ACC112 (cell line): ENCODE measurements around the gene CARNS1.
"Not testable (repeated sequence)": the region's sequence is repeated elsewhere in the genome, so short reads cannot be mapped to it uniquely, and the experiment has no call there.

Experiments used
- H2AFZ ChIP-seq: fragments of 200-600 bp; sonication (generic); one replicate; pipeline ENCODE4 v1.6.0; 2017; ENCODE audit warnings: antibody characterized with exemption, low read length; ENCODE audit not compliant: unreplicated experiment
- H3K27ac ChIP-seq: fragments of 200-600 bp; sonication (generic); 2 replicates; pipeline ENCODE4 v1.5.1; 2014; ENCODE audit warnings: low read depth, mild to moderate bottlenecking, antibody characterized with exemption, low read length, moderate library complexity
- H3K27me3 ChIP-seq: fragments of 200-600 bp; sonication (generic); 2 replicates; pipeline ENCODE4 v1.6.1; 2014; ENCODE audit warnings: mild to moderate bottlenecking, antibody characterized with exemption, low read length, moderate library complexity, mixed read lengths; ENCODE audit not compliant: insufficient read depth
- H3K36me3 ChIP-seq: fragments of 200-600 bp; sonication (generic); 2 replicates; pipeline ENCODE4 v1.6.1; 2016; ENCODE audit warnings: mild to moderate bottlenecking, antibody characterized with exemption, low read length, moderate library complexity, mixed read lengths; ENCODE audit not compliant: insufficient read depth
- H3K4me1 ChIP-seq: fragments of 200-600 bp; sonication (generic); one replicate; pipeline ENCODE4 v1.6.1; 2016; ENCODE audit warnings: low read length, mixed read lengths; ENCODE audit not compliant: insufficient read depth, unreplicated experiment, control insufficient read depth
- H3K4me3 ChIP-seq: fragments of 200-600 bp; sonication (generic); 2 replicates; pipeline ENCODE4 v1.5.1; 2014; ENCODE audit warnings: mild to moderate bottlenecking, low read depth, low read length
- H3K79me2 ChIP-seq: fragments of 200-600 bp; sonication (generic); one replicate; pipeline ENCODE4 v1.6.0; 2016; ENCODE audit warnings: low read length; ENCODE audit not compliant: control insufficient read depth, unreplicated experiment, insufficient read depth

CARNS1 gene

GRCh38 chr11:67465189-67465510, 49.7 kb downstream of the CARNS1 start:
- no peaks in the 10 kb centered on the region for H3K36me3 ChIP-seq
- no peak overlapping the region for H2AFZ ChIP-seq
- peaks cover 12% of the 10 kb centered on the region for H3K4me1 ChIP-seq
- H3K27me3 ChIP-seq: no peaks in the 10 kb centered on the region
- peaks cover 6% of the 10 kb centered on the region for H3K79me2 ChIP-seq
- peak overlapping the region; percentile 16; the same call in 1 of the 2 replicates for H3K27ac ChIP-seq
- H3K4me3 ChIP-seq: peak overlapping the region; percentile 76

- not testable (repeated sequence) for H3K36me3 ChIP-seq, H3K27me3 ChIP-seq, H2AFZ ChIP-seq, H3K79me2 ChIP-seq, H3K27ac ChIP-seq
- Histone ChIP-seq H3K4me3 (0 out of 2 replicates have a peak overlapping the region, but pooled peaks have one; percentile 76), H3K4me1 (peaks cover 12% of the 10 kb centered on the region)
These were observed 50.1 kb downstream of the CARNS1 start for GRCh38 chr11:67465530-67465929.

- no peak overlapping the region for H3K27ac ChIP-seq
- H3K4me1 ChIP-seq: peaks cover 12% of the 10 kb centered on the region
- no peak overlapping the region for H2AFZ ChIP-seq
- H3K27me3 ChIP-seq: no peaks in the 10 kb centered on the region
- H3K79me2 ChIP-seq: peaks cover 6% of the 10 kb centered on the region
- H3K4me3 ChIP-seq: no peak overlapping the region
- H3K36me3 ChIP-seq: no peaks in the 10 kb centered on the region
These were observed 50.9 kb downstream of the CARNS1 start for GRCh38 chr11:67466367-67466766.

GRCh38 chr11:67466962-67467771, 51.7 kb downstream of the CARNS1 start:
- Histone ChIP-seq H3K36me3 (no peaks in the 10 kb centered on the region), H3K27ac (no peak overlapping the region), H3K27me3 (no peaks in the 10 kb centered on the region), H3K79me2 (peaks cover 6% of the 10 kb centered on the region), H2AFZ (no peak overlapping the region), H3K4me1 (peaks cover 12% of the 10 kb centered on the region), H3K4me3 (peak overlapping the region; percentile 90; the same call in 1 of the 2 replicates)

- peaks cover 12% of the 10 kb centered on the region for H3K4me1 ChIP-seq
- no peak overlapping the region for H2AFZ ChIP-seq
- no peaks in the 10 kb centered on the region for H3K36me3 ChIP-seq
- H3K27me3 ChIP-seq: no peaks in the 10 kb centered on the region
- H3K4me3 ChIP-seq: peak overlapping the region; percentile 90
- peaks cover 6% of the 10 kb centered on the region for H3K79me2 ChIP-seq
- H3K27ac ChIP-seq: no peak overlapping the region
These were observed 52.6 kb downstream of the CARNS1 start for GRCh38 chr11:67468056-67468455.

GRCh38 chr11:67468456-67468758, 52.9 kb downstream of the CARNS1 start:
- peak overlapping the region; percentile 90 for H3K4me3 ChIP-seq
- H3K79me2 ChIP-seq: peaks cover 6% of the 10 kb centered on the region
- H2AFZ ChIP-seq: peak overlapping the region; percentile 80
- H3K36me3 ChIP-seq: no peaks in the 10 kb centered on the region
- no peaks in the 10 kb centered on the region for H3K27me3 ChIP-seq
- peak overlapping the region; percentile 48; the same call in 1 of the 2 replicates for H3K27ac ChIP-seq
- H3K4me1 ChIP-seq: peaks cover 12% of the 10 kb centered on the region

GRCh38 chr11:67468759-67469507, 53.5 kb downstream of the CARNS1 start, which contains the start of gene TMEM134:
Gene TMEM134 (minus strand): TSS chr11:67469251. CDS start chr11:67469192, 59 bp downstream.
- Histone ChIP-seq H3K4me3 (peak within 1 kb of the TSS; percentile 90), H3K4me1 (peaks cover 9% of the 10 kb centered on the region), H2AFZ (peak within 1 kb of the TSS; percentile 94), H3K79me2 (peaks cover 6% of the 10 kb centered on the region), H3K27ac (peak within 1 kb of the TSS; percentile 48; the same call in 1 of the 2 replicates), H3K27me3 (no peaks in the 10 kb centered on the region), H3K36me3 (no peaks in the 10 kb centered on the region)

GRCh38 chr11:67469508-67469811, 54.0 kb downstream of the CARNS1 start:
- Histone ChIP-seq H3K27ac (no peak overlapping the region), H3K27me3 (no peaks in the 10 kb centered on the region), H2AFZ (peak overlapping the region; percentile 94)

GRCh38 chr11:67470337-67471002, 55.0 kb downstream of the CARNS1 start:
- H2AFZ ChIP-seq: no peak overlapping the region
- no peaks in the 10 kb centered on the region for H3K36me3 ChIP-seq
- H3K27me3 ChIP-seq: no peaks in the 10 kb centered on the region
- H3K4me1 ChIP-seq: peaks cover 9% of the 10 kb centered on the region
- no peak overlapping the region for H3K4me3 ChIP-seq
- peaks cover 6% of the 10 kb centered on the region for H3K79me2 ChIP-seq
- H3K27ac ChIP-seq: no peak overlapping the region

More at GRCh38 chr11:67469508-67469811, 54.0 kb downstream of the CARNS1 start:
- Histone ChIP-seq H3K4me1 (peaks cover 9% of the 10 kb centered on the region), H3K4me3 (peak overlapping the region; percentile 90), H3K36me3 (no peaks in the 10 kb centered on the region), H3K79me2 (peaks cover 6% of the 10 kb centered on the region)

GRCh38 chr11:67472882-67473281, 57.4 kb downstream of the CARNS1 start:
- no peak overlapping the region for H2AFZ ChIP-seq
- H3K27me3 ChIP-seq: no peaks in the 10 kb centered on the region
- no peak overlapping the region for H3K27ac ChIP-seq
- H3K4me1 ChIP-seq: peaks cover 5% of the 10 kb centered on the region
- H3K4me3 ChIP-seq: no peak overlapping the region
- H3K79me2 ChIP-seq: peaks cover 2% of the 10 kb centered on the region
- H3K36me3 ChIP-seq: no peaks in the 10 kb centered on the region
